Esophagus muscularis mucosa (tissue), 3 donors: ENCODE measurements around the gene ACO2.

Source experiments
- CTCF ChIP-seq, 3 experiments: fragments of 200-600 bp in 2 of 3; fragments of 450-650 bp in 1 of 3; sonication (generic) in 2 of 3; IDR thresholded peaks; one replicate each; pipeline ENCODE4 v1.5.1; 2017 to 2019; ENCODE audit warnings: antibody characterized with exemption in 3 of 3, mild to moderate bottlenecking in 2 of 3, moderate library complexity in 1 of 3
- POLR2A ChIP-seq: fragments of 450-650 bp; IDR thresholded peaks from one replicate; pipeline ENCODE4 v1.6.1; 2017; ENCODE audit warnings: antibody characterized with exemption, moderate library complexity, mild to moderate bottlenecking, low read depth

DNA sequence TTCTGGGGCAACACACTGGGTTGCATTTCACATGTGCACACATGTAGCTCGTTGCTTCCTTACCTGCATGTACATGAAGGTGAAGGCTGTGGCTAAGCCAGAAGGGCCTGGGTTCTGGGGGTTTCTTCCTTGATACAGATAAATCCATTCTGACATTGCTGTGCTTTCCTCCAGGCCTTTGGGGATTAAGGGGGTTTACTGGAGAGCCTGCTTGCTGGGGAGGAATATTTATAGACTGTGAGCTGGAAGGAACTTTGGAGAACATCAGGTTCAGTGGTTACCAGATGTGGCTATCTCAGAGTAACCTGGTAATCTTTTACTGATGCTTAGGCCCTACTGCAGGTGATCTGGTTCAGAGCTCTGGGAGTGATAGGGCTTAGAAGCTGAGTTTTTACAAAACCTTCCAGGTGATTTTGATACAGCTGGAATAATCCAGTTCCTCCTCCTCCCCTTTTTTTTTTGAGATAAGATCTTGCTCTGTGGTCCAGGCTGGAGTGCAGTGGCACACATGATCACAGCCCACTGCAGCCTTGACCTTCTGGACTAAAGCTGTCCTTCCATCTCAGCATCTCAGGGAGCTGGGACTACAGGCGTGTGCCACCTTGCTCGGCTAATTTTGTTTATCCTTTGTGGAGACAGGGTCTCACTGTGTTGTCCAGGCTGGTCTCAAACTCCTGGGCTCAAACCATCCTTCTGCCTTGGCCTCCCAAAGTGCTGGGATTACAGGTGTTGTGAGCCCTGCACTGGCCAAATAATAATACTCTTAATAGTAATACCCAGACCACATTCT lies 19.9 kb downstream of the ACO2 start:
- TF ChIP-seq CTCF (IDR thresholded peaks at IDR 0.05) (no peak), POLR2A (no peak)
